ENCODE data around the gene MIOS. TPM values are rescaled to one million over a fixed set of nuclear protein-coding genes. Genes with fewer than 3 reads are reported as not detected.

The MIOS gene
- total RNA-seq, 1 donor from 2014 or later = 62.0 TPM

- Histone ChIP-seq H3K27me3 (no peaks in the 10 kb centered on the region), H3K9ac (no peak overlapping the region), H4K20me1 (ENCODE audit: low read depth) (no peaks in the 10 kb centered on the region), H3K4me2 (no peak overlapping the region), H3K4me1 (peaks cover 1% of the 10 kb centered on the region), H3F3A (ENCODE audit: low read depth) (no peaks in the 10 kb centered on the region), H2AFZ (replicated peaks) (no peak overlapping the region), H3K4me3 (no peak overlapping the region), H3K27ac (no peak overlapping the region), H3K79me2 (ENCODE audit: low read depth) (peaks cover 63% of the 10 kb centered on the region), H3K36me3 (no peaks in the 10 kb centered on the region), H3K9me3 (ENCODE audit: low read depth) (no peaks in the 10 kb centered on the region)
- H3K27ac Mint-ChIP-seq = no peak overlapping the region
- no peaks in the 10 kb centered on the region for H3K27me3 Mint-ChIP-seq (ENCODE audit: insufficient read depth, low read depth)
- H3K4me3 Mint-ChIP-seq = no peak overlapping the region
- peaks cover 30% of the 10 kb centered on the region for H3K9me3 Mint-ChIP-seq
- peaks cover 5% of the 10 kb centered on the region for H3K4me1 Mint-ChIP-seq
- no peak for DNase-seq (ENCODE audit: low spot score)
- H3K36me3 Mint-ChIP-seq = peaks cover 47% of the 10 kb centered on the region
- TF ChIP-seq EZH2phosphoT487 (IDR thresholded peaks at IDR 0.05) (no peak), EZH2 (IDR thresholded peaks at IDR 0.05) (no peak), CTCF (IDR thresholded peaks at IDR 0.05) (no peak)
Measured at GRCh38 chr7:7573701-7574100, 7.0 kb downstream of the MIOS start.

DNA sequence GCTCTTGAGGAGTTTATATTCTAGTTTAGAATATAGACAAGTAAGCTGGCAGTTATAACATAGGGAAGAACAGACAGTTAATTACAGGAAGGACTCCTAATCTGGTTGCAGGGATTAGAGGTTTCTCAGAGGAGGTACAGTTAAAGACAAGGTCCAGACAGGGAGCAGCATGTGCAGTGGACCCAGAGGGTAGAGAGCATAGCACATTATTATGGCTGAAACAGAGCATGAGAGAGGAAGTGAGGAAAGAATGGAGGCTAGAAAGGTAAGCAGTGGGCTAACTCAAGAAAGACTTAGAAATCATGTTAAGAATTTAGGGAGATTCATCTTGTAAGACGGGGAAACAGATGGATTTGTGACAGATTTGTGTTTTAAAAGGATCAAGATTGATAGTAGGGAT, 9.7 kb downstream of the MIOS start:
- H3K79me2 ChIP-seq (ENCODE audit: low read depth) = peaks cover 46% of the 10 kb centered on the region
- no peak for TF ChIP-seq EZH2 (IDR thresholded peaks at IDR 0.05)
- TF ChIP-seq EZH2phosphoT487 (IDR thresholded peaks at IDR 0.05) = no peak
- no peak for TF ChIP-seq CTCF (IDR thresholded peaks at IDR 0.05)

DNA sequence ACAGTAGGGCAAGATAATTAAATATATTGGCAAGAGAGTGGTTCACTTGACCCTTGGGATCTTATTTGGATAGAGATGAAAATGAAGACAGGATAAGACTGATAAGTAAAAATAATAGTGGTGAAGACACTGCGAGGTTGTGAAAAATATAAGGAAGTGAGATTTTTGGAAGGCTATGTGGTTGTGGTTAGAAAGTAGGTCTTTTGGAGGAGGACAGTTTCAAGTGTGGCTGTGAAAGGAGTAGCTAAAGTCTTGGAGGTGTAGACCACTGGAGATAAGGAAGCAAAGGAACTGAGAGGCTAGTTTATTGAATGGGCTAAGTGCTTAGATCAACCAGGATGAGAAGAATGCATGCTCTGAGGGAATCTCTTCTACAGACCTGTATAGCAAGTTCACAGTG, 11.2 kb downstream of the MIOS start:
- Histone ChIP-seq H3K27me3 (no peaks in the 10 kb centered on the region), H4K20me1 (ENCODE audit: low read depth) (peaks cover 18% of the 10 kb centered on the region), H3K27ac (no peak overlapping the region), H3F3A (ENCODE audit: low read depth) (peaks cover 21% of the 10 kb centered on the region), H3K4me1 (peaks cover 12% of the 10 kb centered on the region), H3K79me2 (ENCODE audit: low read depth) (peaks cover 34% of the 10 kb centered on the region), H3K4me3 (no peak overlapping the region), H3K4me2 (no peak overlapping the region), H3K36me3 (peaks cover 4% of the 10 kb centered on the region), H3K9me3 (ENCODE audit: low read depth) (no peaks in the 10 kb centered on the region), H3K9ac (no peak overlapping the region), H2AFZ (replicated peaks) (no peak overlapping the region)
- TF ChIP-seq EZH2phosphoT487 (IDR thresholded peaks at IDR 0.05) = no peak
- TF ChIP-seq EZH2 (IDR thresholded peaks at IDR 0.05) = no peak
- no peak for TF ChIP-seq CTCF (IDR thresholded peaks at IDR 0.05)
- Mint-ChIP-seq H3K4me3 (no peak overlapping the region), H3K4me1 (peaks cover 5% of the 10 kb centered on the region), H3K27ac (no peak overlapping the region), H3K36me3 (peaks cover 24% of the 10 kb centered on the region), H3K27me3 (ENCODE audit: insufficient read depth, low read depth) (no peaks in the 10 kb centered on the region), H3K9me3 (peaks cover 6% of the 10 kb centered on the region)
- no peak for DNase-seq (ENCODE audit: low spot score)

More for the DNA sequence above, 9.7 kb downstream of the MIOS start:
- Histone ChIP-seq H3K4me3 (no peak overlapping the region), H3K4me1 (peaks cover 3% of the 10 kb centered on the region), H3K4me2 (no peak overlapping the region), H3K9ac (no peak overlapping the region), H2AFZ (replicated peaks) (no peak overlapping the region), H3K27me3 (no peaks in the 10 kb centered on the region), H3K36me3 (peaks cover 4% of the 10 kb centered on the region), H4K20me1 (ENCODE audit: low read depth) (peaks cover 2% of the 10 kb centered on the region), H3F3A (ENCODE audit: low read depth) (peaks cover 8% of the 10 kb centered on the region), H3K27ac (no peak overlapping the region), H3K9me3 (ENCODE audit: low read depth) (no peaks in the 10 kb centered on the region)
- Mint-ChIP-seq H3K4me1 (peaks cover under 1% of the 10 kb centered on the region), H3K27ac (no peak overlapping the region), H3K36me3 (peaks cover 30% of the 10 kb centered on the region), H3K9me3 (peaks cover 10% of the 10 kb centered on the region), H3K4me3 (no peak overlapping the region), H3K27me3 (ENCODE audit: insufficient read depth, low read depth) (no peaks in the 10 kb centered on the region)
- no peak for DNase-seq (ENCODE audit: low spot score)
